Osteocyte (in vitro differentiated cells): Measurements from ENCODE around the gene ARFIP1. TPM values are rescaled to one million over a fixed set of nuclear protein-coding genes. Genes with fewer than 3 reads are reported as not detected.

Experiments used
- DNase-seq: peaks from one replicate; pipeline ENCODE4 v3.0.0; 2021; ENCODE audit warnings: mixed read lengths; ENCODE audit not compliant: unreplicated experiment; ENCODE audit errors: extremely low spot score
- H3K27ac Mint-ChIP-seq: one replicate; pipeline ENCODE4 v1.8.0; 2021; ENCODE audit warnings: mild to moderate bottlenecking, mixed read lengths; ENCODE audit not compliant: unreplicated experiment
- H3K27me3 Mint-ChIP-seq: one replicate; pipeline ENCODE4 v1.8.0; 2021; ENCODE audit warnings: mixed read lengths; ENCODE audit not compliant: unreplicated experiment
- H3K36me3 Mint-ChIP-seq: one replicate; pipeline ENCODE4 v1.8.0; 2021; ENCODE audit warnings: mixed read lengths; ENCODE audit not compliant: unreplicated experiment
- H3K4me1 Mint-ChIP-seq: one replicate; pipeline ENCODE4 v1.8.0; 2021; ENCODE audit warnings: mixed read lengths; ENCODE audit not compliant: unreplicated experiment
- H3K4me3 Mint-ChIP-seq: one replicate; pipeline ENCODE4 v1.8.0; 2021; ENCODE audit warnings: mild to moderate bottlenecking, moderate library complexity, mixed read lengths; ENCODE audit not compliant: unreplicated experiment
- H3K9me3 Mint-ChIP-seq: one replicate; pipeline ENCODE4 v1.8.0; 2021; ENCODE audit warnings: mixed read lengths; ENCODE audit not compliant: unreplicated experiment
- total RNA-seq: library from RNA; stranded (reverse); gene quantifications from 2 replicates; pipeline ENCODE4 v1.2.1, GENCODE V29; 2021
- TF ChIP-seq, protein P1 (sequence below): fragments of 200-600 bp; sonication (generic); IDR thresholded peaks from 2 replicates; pipeline ENCODE4 v1.5.0; 2021; ENCODE audit warnings: antibody characterized with exemption, mild to moderate bottlenecking, moderate library complexity

ARFIP1 gene
- total RNA-seq, 1 donor from 2014 or later: 41.9 TPM

DNA sequence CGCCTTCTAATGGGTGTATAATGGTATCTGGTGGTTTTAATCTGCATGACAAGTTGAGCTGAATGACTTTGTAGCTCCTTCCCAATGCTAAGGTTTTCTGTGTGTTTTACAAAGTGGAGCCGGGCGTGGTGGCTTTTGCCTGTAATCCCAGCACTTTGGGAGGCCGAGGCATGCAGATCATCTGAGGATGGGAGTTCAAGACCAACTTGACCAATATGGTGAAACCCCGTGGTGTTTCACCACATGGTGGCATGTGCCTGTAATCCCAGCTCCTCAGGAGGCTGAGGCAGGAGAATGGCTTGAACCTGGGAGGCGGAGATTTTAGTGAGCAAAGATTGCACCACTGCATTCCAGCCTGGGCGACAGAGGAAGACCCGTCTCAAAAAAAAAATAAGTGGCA, 28.9 kb downstream of the ARFIP1 start:
- Mint-ChIP-seq H3K4me3 (no peak overlapping the region), H3K27ac (no peak overlapping the region), H3K36me3 (peaks cover 17% of the 10 kb centered on the region), H3K9me3 (peaks cover 14% of the 10 kb centered on the region), H3K4me1 (peaks cover 14% of the 10 kb centered on the region), H3K27me3 (no peaks in the 10 kb centered on the region)
- DNase-seq: no peak
- TF ChIP-seq, protein P1, sequence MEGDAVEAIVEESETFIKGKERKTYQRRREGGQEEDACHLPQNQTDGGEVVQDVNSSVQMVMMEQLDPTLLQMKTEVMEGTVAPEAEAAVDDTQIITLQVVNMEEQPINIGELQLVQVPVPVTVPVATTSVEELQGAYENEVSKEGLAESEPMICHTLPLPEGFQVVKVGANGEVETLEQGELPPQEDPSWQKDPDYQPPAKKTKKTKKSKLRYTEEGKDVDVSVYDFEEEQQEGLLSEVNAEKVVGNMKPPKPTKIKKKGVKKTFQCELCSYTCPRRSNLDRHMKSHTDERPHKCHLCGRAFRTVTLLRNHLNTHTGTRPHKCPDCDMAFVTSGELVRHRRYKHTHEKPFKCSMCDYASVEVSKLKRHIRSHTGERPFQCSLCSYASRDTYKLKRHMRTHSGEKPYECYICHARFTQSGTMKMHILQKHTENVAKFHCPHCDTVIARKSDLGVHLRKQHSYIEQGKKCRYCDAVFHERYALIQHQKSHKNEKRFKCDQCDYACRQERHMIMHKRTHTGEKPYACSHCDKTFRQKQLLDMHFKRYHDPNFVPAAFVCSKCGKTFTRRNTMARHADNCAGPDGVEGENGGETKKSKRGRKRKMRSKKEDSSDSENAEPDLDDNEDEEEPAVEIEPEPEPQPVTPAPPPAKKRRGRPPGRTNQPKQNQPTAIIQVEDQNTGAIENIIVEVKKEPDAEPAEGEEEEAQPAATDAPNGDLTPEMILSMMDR: no peak

DNA sequence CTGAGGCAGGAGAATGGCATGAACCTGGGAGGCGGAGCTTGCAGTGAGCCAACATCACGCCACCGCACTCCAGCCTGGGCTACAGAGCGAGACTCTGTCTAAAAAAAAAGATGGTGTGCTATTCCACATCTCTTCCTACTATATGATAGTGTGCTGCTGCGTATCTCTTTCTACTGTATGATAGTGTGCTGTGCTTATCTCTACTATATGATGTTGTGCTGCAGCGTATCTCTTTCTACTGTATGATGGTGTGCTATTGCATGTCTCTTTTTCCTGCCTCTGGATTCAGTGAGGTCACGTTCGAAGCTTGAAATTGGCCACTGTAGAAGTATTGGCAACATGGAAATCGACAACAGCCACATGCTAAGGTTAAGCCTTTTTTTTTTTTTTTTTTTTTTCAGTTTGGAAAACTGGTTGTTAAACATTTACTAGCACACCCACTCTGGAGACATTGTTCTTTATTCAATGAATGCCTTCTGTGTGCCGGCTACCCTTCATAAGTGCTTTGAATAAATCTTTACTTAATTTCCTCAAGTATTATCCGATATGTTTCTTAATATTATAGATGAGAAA, 31.0 kb downstream of the ARFIP1 start:
- no peaks in the 10 kb centered on the region for H3K27me3 Mint-ChIP-seq
- H3K9me3 Mint-ChIP-seq: peaks cover 14% of the 10 kb centered on the region
- TF ChIP-seq, protein P1: no peak
- H3K4me1 Mint-ChIP-seq: peaks cover 14% of the 10 kb centered on the region
- peaks cover 32% of the 10 kb centered on the region for H3K36me3 Mint-ChIP-seq
- H3K4me3 Mint-ChIP-seq: no peak overlapping the region
- H3K27ac Mint-ChIP-seq: no peak overlapping the region
- DNase-seq: no peak

DNA sequence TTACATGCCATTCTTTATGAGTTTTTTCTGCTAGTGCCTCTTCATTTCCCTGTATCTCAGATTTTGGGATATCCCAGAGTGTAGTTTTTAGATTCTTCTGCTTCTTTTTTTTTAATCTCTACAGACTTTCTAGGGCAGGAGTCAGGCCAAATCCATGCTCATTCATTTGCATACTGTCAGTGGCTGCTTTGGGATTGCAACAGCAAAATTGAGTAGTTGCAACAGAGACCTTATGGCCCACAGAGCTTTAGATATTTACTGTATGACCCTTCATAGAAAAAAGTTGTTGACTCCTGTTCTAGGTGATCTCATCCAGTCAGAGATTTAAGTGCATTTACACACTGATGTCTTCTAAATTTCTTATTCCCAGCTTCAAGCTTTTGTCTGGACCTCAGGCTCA, 35.3 kb downstream of the ARFIP1 start:
- H3K36me3 Mint-ChIP-seq: peaks cover 48% of the 10 kb centered on the region
- H3K27ac Mint-ChIP-seq: no peak overlapping the region
- DNase-seq: no peak

DNA sequence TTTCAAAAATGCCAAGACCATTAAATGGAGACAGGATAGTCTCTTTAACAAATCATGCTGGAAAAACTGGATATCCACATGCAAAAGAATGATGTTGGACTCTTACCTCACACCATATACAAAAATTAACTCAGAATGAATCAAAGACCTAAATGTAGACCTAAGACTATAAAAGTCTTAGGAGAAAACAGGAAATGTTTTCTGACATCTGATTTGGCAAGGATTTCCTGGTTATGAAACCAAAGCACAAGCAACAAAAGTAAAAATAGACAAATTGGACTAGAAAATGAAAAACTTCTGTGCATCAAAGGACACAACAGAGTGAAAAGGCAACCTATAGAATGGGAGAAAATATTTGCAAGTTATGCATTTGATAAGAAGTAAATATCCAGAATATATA, 37.6 kb downstream of the ARFIP1 start:
- Mint-ChIP-seq H3K9me3 (peaks cover 32% of the 10 kb centered on the region), H3K27me3 (no peaks in the 10 kb centered on the region), H3K4me1 (no peaks in the 10 kb centered on the region), H3K36me3 (peaks cover 54% of the 10 kb centered on the region), H3K27ac (no peak overlapping the region), H3K4me3 (no peak overlapping the region)
- TF ChIP-seq, protein P1: no peak
- no peak for DNase-seq

More for the DNA sequence above, 35.3 kb downstream of the ARFIP1 start:
- no peaks in the 10 kb centered on the region for H3K4me1 Mint-ChIP-seq
- peaks cover 26% of the 10 kb centered on the region for H3K9me3 Mint-ChIP-seq
- H3K27me3 Mint-ChIP-seq: no peaks in the 10 kb centered on the region
- H3K4me3 Mint-ChIP-seq: no peak overlapping the region
- TF ChIP-seq, protein P1: no peak

DNA sequence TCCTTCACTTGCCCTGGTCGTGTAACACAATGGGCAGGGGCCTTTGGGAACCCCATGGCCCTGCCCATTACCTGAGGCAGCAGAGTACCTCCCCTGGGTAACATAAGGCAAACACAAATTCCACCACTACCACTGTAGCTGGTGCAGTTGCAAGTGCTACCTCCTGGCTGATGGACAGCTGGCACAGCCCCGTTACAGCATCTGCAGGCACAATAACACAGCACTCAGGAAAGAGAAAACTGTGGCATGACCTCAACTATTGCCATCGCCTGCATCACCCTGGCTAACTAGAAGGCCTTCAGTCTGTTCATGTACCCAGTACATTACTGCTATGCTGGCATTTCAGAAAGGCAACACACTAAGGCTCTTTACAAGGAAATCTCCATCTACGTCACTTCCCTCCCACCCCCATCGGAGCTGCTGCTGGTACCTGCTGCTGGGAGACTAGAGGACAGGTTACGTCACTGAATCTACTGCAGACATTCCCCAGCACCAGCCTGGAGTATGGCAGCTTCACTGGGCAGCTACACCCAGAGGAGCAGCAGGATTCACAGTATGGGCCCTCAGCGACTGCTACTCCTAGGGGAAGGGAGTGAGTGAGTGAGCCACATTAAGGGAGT, 39.4 kb downstream of the ARFIP1 start:
- no peak overlapping the region for H3K4me3 Mint-ChIP-seq
- H3K36me3 Mint-ChIP-seq: peaks cover 43% of the 10 kb centered on the region
- no peak overlapping the region for H3K27ac Mint-ChIP-seq
- TF ChIP-seq, protein P1: no peak
- H3K27me3 Mint-ChIP-seq: no peaks in the 10 kb centered on the region
- peaks cover 27% of the 10 kb centered on the region for H3K9me3 Mint-ChIP-seq
- no peak for DNase-seq
- no peaks in the 10 kb centered on the region for H3K4me1 Mint-ChIP-seq
